SK-N-SH (cell line): ENCODE measurements around the gene SYNGR3. TPM values are rescaled to one million over a fixed set of nuclear protein-coding genes. Genes with fewer than 3 reads are reported as not detected.

Experiments
- CTCF ChIA-PET: fragments of 300-600, 350-600 bp; formaldehyde crosslinking; extraction: SDS; loops from one replicate; lab custom pipeline; 2021; lab: Yijun Ruan, JAX
- POLR2A ChIA-PET: fragments of 350-600 bp; sonication (Branson Sonifier 250); formaldehyde crosslinking; extraction: SDS; loops from one replicate; lab custom pipeline; 2020; ENCODE audit warnings: antibody characterized with exemption, inconsistent platforms; lab: Yijun Ruan, JAX
- DNase-seq: peaks from one replicate; pipeline ENCODE4 v3.0.0; 2012
- H2AFZ ChIP-seq: fragments of 200-600 bp; sonication (generic); 2 replicates; pipeline ENCODE4 v1.8.1; 2016; ENCODE audit warnings: antibody characterized with exemption, mild to moderate bottlenecking, low read depth
- H3F3A ChIP-seq: fragments of 200-600 bp; sonication (generic); replicated peaks from 2 replicates; pipeline ENCODE3; 2016; ENCODE audit warnings: antibody characterized with exemption, mild to moderate bottlenecking; ENCODE audit not compliant: insufficient read depth
- H3K27ac ChIP-seq, 2 experiments: fragments of 200-500 bp in 1 of 2; fragments of 200-600 bp in 1 of 2; sonication (Bioruptor generic) in 1 of 2; sonication (generic), shearing (Covaris generic) in 1 of 2; 2 replicates each; pipeline versions ENCODE4 v1.5.1 to v1.6.1; 2014 to 2016; ENCODE audit warnings: low read depth in 2 of 2, inconsistent platforms in 1 of 2, low read length in 1 of 2, mild to moderate bottlenecking in 1 of 2, mixed read lengths in 1 of 2
- H3K27me3 ChIP-seq: fragments of 200-600 bp; sonication (generic), shearing (Covaris generic); 2 replicates; pipeline ENCODE4 v1.6.1; 2016; ENCODE audit warnings: mixed run types; ENCODE audit not compliant: insufficient read depth
- H3K36me3 ChIP-seq, 2 experiments: fragments of 200-500 bp in 1 of 2; fragments of 200-600 bp in 1 of 2; sonication (Bioruptor generic) in 1 of 2; sonication (generic) in 1 of 2; replicated peaks in 1 of 2; 2 replicates each; pipeline versions ENCODE3 to v1.5.1; 2014 to 2016; ENCODE audit warnings: low read length in 1 of 2, mild to moderate bottlenecking in 1 of 2; ENCODE audit not compliant: insufficient read depth in 2 of 2, control insufficient read depth in 1 of 2
- H3K4me1 ChIP-seq, 2 experiments: fragments of 200-500 bp in 1 of 2; fragments of 200-600 bp in 1 of 2; sonication (Bioruptor generic) in 1 of 2; sonication (generic), shearing (Covaris generic) in 1 of 2; 2 replicates each; pipeline versions ENCODE4 v1.5.1 to v1.6.1; 2014 to 2016; ENCODE audit warnings: low read depth in 1 of 2, low read length in 1 of 2, mixed run types in 1 of 2; ENCODE audit not compliant: insufficient read depth in 2 of 2, control insufficient read depth in 1 of 2
- H3K4me2 ChIP-seq: fragments of 200-600 bp; sonication (generic), shearing (Covaris generic); 2 replicates; pipeline ENCODE4 v1.6.1; 2017; ENCODE audit warnings: mixed run types
- H3K4me3 ChIP-seq, 2 experiments: fragments of 200-500 bp in 1 of 2; fragments of 200-600 bp in 1 of 2; sonication (Bioruptor generic) in 1 of 2; sonication (generic), shearing (Covaris generic) in 1 of 2; 2 replicates each; pipeline versions ENCODE4 v1.5.1 to v1.8.1; 2014 to 2016; ENCODE audit warnings: low read depth in 2 of 2, inconsistent platforms in 1 of 2, low read length in 1 of 2, mild to moderate bottlenecking in 1 of 2, mixed read lengths in 1 of 2, moderate library complexity in 1 of 2
- H3K79me2 ChIP-seq: fragments of 200-600 bp; sonication (generic); 2 replicates; pipeline ENCODE4 v1.8.1; 2017; ENCODE audit warnings: mild to moderate bottlenecking; ENCODE audit not compliant: insufficient read depth
- H3K9ac ChIP-seq: fragments of 200-600 bp; sonication (generic); 2 replicates; pipeline ENCODE4 v1.6.1; 2017; ENCODE audit warnings: mixed run types
- H3K9me2 ChIP-seq: fragments of 200-600 bp; sonication (generic); 2 replicates; pipeline ENCODE4 v1.6.1; 2017; ENCODE audit warnings: mixed run types
- H3K9me3 ChIP-seq: fragments of 200-600 bp; sonication (generic); 2 replicates; pipeline ENCODE4 v1.6.1; 2017; ENCODE audit warnings: mixed run types, mild to moderate bottlenecking, moderate library complexity
- H4K20me1 ChIP-seq: fragments of 200-600 bp; sonication (generic); 2 replicates; pipeline ENCODE4 v1.6.1; 2017; ENCODE audit warnings: mild to moderate bottlenecking, mixed run types; ENCODE audit not compliant: insufficient read depth
- ELF1 ChIP-seq: IDR thresholded peaks from 2 replicates; pipeline ENCODE4 v1.4.0; 2012
- FOSL2 ChIP-seq: IDR thresholded peaks from 2 replicates; pipeline ENCODE4 v1.4.0; 2012; ENCODE audit warnings: low read depth, mild to moderate bottlenecking, moderate library complexity, borderline replicate concordance
- FOXJ3 ChIP-seq: sonication (generic); formaldehyde crosslinking; IDR thresholded peaks from 2 replicates; pipeline ENCODE4 v1.5.1; 2020; ENCODE audit warnings: mild to moderate bottlenecking, missing genetic modification reagents
- GATA2 ChIP-seq: sonication (generic); formaldehyde crosslinking; IDR thresholded peaks from 2 replicates; pipeline ENCODE4 v1.5.0; 2020; ENCODE audit warnings: mild to moderate bottlenecking, missing genetic modification reagents
- JUND ChIP-seq: IDR thresholded peaks from 2 replicates; pipeline ENCODE4 v1.4.0; 2012
- NFIC ChIP-seq: IDR thresholded peaks from 2 replicates; pipeline ENCODE4 v1.4.0; 2012; ENCODE audit warnings: borderline replicate concordance
- NRF1 ChIP-seq: IDR thresholded peaks from 2 replicates; pipeline ENCODE4 v1.6.1; 2012; ENCODE audit warnings: low read depth, mild to moderate bottlenecking, low read length
- POLR2AphosphoS5 ChIP-seq: IDR thresholded peaks from 2 replicates; pipeline ENCODE4 v1.6.1; 2012; ENCODE audit warnings: low read depth, low read length
- RAD21 ChIP-seq: IDR thresholded peaks from 2 replicates; pipeline ENCODE4 v1.6.1; 2012; ENCODE audit warnings: mild to moderate bottlenecking, low read length
- RCOR1 ChIP-seq: fragments of 150-350 bp; IDR thresholded peaks from 2 replicates; pipeline ENCODE4 v1.6.1; 2017; ENCODE audit warnings: antibody characterized with exemption, low read length
- RFX5 ChIP-seq: IDR thresholded peaks from 2 replicates; pipeline ENCODE4 v1.6.1; 2012; ENCODE audit warnings: mild to moderate bottlenecking, improper control_type of control experiment, low read length
- RXRA ChIP-seq: IDR thresholded peaks from 2 replicates; pipeline ENCODE4 v1.4.0; 2012; ENCODE audit warnings: low read depth, mild to moderate bottlenecking, borderline replicate concordance
- SIN3A ChIP-seq: IDR thresholded peaks from 2 replicates; pipeline ENCODE4 v1.6.1; 2012; ENCODE audit warnings: low read depth, mild to moderate bottlenecking, low read length, moderate library complexity, borderline replicate concordance
- SMC3 ChIP-seq: IDR thresholded peaks from 2 replicates; pipeline ENCODE4 v1.6.1; 2012; ENCODE audit warnings: low read depth, low read length, improper control_type of control experiment
- TEAD4 ChIP-seq: IDR thresholded peaks from 2 replicates; pipeline ENCODE4 v1.4.0; 2012; ENCODE audit warnings: mild to moderate bottlenecking, borderline replicate concordance; ENCODE audit not compliant: insufficient read depth
- USF2 ChIP-seq: fragments of 150-350 bp; IDR thresholded peaks from 2 replicates; pipeline ENCODE4 v1.6.1; 2017; ENCODE audit warnings: antibody characterized with exemption, low read length, low read depth, borderline replicate concordance
- WGBS: methylation state at CpG from one replicate; pipeline ENCODE4 v1.1.6; 2017; ENCODE audit warnings: low lambda C conversion rate; 5-methylcytosine and 5-hydroxymethylcytosine counted together
- polyA plus RNA-seq, 3 experiments: library from polyadenylated mRNA; depleted of rRNA; stranded (reverse); fragments of >200 nt; gene quantifications; 2 replicates each; pipeline ENCODE4 v1.2.3, GENCODE V29; 2012
- TF ChIP-seq, protein P1 (sequence below): IDR thresholded peaks from 2 replicates; pipeline ENCODE4 v1.4.0; 2012; ENCODE audit warnings: low read depth
- TF ChIP-seq, protein P2 (sequence below): IDR thresholded peaks from 2 replicates; pipeline ENCODE4 v1.4.0; 2012; ENCODE audit warnings: low read depth, borderline replicate concordance
- TF ChIP-seq, protein P3 (sequence below): fragments of 200-600 bp; sonication (generic); IDR thresholded peaks from 2 replicates; pipeline ENCODE4 v1.6.1; 2017; ENCODE audit warnings: antibody characterized with exemption, mild to moderate bottlenecking, moderate library complexity

Gene SYNGR3
- polyA plus RNA-seq, 1 of the 3 experiments (the other 2 are of a cell fraction), result 10.7 TPM

- POLR2A ChIA-PET, result no interaction called here
- CTCF ChIA-PET, result interaction anchor here (0.9 to 1.9 kb wide), 4 partner anchors 12 to 194 kb away, joined by 3 to 6 read pairs (median 4); no protein-coding TSS in a partner anchor
- TF ChIP-seq, protein P1, sequence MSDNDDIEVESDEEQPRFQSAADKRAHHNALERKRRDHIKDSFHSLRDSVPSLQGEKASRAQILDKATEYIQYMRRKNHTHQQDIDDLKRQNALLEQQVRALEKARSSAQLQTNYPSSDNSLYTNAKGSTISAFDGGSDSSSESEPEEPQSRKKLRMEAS, result no peak
- no peak for TF ChIP-seq RCOR1
- TF ChIP-seq FOSL2, result no peak
- TF ChIP-seq USF2, result no peak
Measured at GRCh38 chr16:1946495-1947368, 43.0 kb upstream of the SYNGR3 start.

DNA sequence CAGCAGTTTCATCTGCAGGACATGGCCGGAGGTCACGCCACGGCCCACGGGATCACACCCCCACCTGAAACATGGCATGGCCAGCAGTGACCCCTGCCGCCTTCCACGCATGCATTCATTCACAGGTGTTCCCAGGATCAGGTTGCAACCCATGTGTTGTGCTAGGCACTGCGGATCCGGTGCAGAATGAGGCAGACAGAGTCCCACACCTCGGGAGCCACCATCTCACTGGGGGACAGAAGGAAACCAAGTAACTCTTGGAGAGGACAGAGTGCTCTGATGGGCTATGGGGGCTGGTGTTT is 42.5 kb upstream of the SYNGR3 start:
- POLR2A ChIA-PET, result no interaction called here
- no peaks in the 10 kb centered on the region for H3K9me2 ChIP-seq
- CTCF ChIA-PET, result interaction anchor here (1.3 kb wide), 1 partner anchor 17 kb away, joined by 4 read pairs; no protein-coding TSS in a partner anchor

More at GRCh38 chr16:1946495-1947368, 43.0 kb upstream of the SYNGR3 start:
- no peak overlapping the region for H3K4me2 ChIP-seq
- 86% methylated on average over 7 of the region's 38 CpGs for WGBS
- H3K79me2 ChIP-seq, result no peaks in the 10 kb centered on the region
- DNase-seq, result no peak
- H3K27ac ChIP-seq, result no peak overlapping the region
- H3K36me3 ChIP-seq, result no peaks in the 10 kb centered on the region
- no peak overlapping the region for H2AFZ ChIP-seq
- H3K4me1 ChIP-seq, result peaks cover 0 to 8% of the 10 kb centered on the region in 2 experiments; a peak in 2 of 4 replicates
- no peak overlapping the region for H3K9ac ChIP-seq
- no peaks in the 10 kb centered on the region for H4K20me1 ChIP-seq
- H3K9me3 ChIP-seq, result no peaks in the 10 kb centered on the region
- H3K9me2 ChIP-seq, result no peaks in the 10 kb centered on the region
- no peaks in the 10 kb centered on the region for H3F3A ChIP-seq
- H3K27me3 ChIP-seq, result no peaks in the 10 kb centered on the region
- H3K4me3 ChIP-seq, result no peak overlapping the region

More for the DNA sequence above, 42.5 kb upstream of the SYNGR3 start:
- Histone ChIP-seq H3K27ac (no peak overlapping the region), H2AFZ (no peak overlapping the region), H4K20me1 (no peaks in the 10 kb centered on the region), H3K79me2 (no peaks in the 10 kb centered on the region), H3K9me3 (no peaks in the 10 kb centered on the region)
- TF ChIP-seq POLR2AphosphoS5 (no peak), GATA2 (no peak), FOXJ3 (CRISPR knock-in tag) (no peak), JUND (no peak), SMC3 (no peak), RAD21 (no peak), RXRA (no peak), USF2 (no peak), NFIC (no peak), RFX5 (no peak), SIN3A (no peak), TEAD4 (no peak), NRF1 (no peak), ELF1 (no peak)
- TF ChIP-seq, protein P2, sequence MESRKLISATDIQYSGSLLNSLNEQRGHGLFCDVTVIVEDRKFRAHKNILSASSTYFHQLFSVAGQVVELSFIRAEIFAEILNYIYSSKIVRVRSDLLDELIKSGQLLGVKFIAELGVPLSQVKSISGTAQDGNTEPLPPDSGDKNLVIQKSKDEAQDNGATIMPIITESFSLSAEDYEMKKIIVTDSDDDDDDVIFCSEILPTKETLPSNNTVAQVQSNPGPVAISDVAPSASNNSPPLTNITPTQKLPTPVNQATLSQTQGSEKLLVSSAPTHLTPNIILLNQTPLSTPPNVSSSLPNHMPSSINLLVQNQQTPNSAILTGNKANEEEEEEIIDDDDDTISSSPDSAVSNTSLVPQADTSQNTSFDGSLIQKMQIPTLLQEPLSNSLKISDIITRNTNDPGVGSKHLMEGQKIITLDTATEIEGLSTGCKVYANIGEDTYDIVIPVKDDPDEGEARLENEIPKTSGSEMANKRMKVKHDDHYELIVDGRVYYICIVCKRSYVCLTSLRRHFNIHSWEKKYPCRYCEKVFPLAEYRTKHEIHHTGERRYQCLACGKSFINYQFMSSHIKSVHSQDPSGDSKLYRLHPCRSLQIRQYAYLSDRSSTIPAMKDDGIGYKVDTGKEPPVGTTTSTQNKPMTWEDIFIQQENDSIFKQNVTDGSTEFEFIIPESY, result no peak
- TF ChIP-seq, protein P1, result no peak
- TF ChIP-seq, protein P3, sequence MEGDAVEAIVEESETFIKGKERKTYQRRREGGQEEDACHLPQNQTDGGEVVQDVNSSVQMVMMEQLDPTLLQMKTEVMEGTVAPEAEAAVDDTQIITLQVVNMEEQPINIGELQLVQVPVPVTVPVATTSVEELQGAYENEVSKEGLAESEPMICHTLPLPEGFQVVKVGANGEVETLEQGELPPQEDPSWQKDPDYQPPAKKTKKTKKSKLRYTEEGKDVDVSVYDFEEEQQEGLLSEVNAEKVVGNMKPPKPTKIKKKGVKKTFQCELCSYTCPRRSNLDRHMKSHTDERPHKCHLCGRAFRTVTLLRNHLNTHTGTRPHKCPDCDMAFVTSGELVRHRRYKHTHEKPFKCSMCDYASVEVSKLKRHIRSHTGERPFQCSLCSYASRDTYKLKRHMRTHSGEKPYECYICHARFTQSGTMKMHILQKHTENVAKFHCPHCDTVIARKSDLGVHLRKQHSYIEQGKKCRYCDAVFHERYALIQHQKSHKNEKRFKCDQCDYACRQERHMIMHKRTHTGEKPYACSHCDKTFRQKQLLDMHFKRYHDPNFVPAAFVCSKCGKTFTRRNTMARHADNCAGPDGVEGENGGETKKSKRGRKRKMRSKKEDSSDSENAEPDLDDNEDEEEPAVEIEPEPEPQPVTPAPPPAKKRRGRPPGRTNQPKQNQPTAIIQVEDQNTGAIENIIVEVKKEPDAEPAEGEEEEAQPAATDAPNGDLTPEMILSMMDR, result no peak
- TF ChIP-seq, all 33 proteins: peak for 0
- Histone ChIP-seq H3F3A (no peaks in the 10 kb centered on the region), H3K4me1 (peaks cover 0 to 2% of the 10 kb centered on the region in 2 experiments; a peak in 2 of 4 replicates), H3K27me3 (no peaks in the 10 kb centered on the region), H3K36me3 (no peaks in the 10 kb centered on the region), H3K4me3 (no peak overlapping the region), H3K9ac (no peak overlapping the region), H3K4me2 (no peak overlapping the region)
- WGBS, result 78% methylated on average over 9 of the region's 9 CpGs
- no peak for DNase-seq
